IPS-NIHi7 (cell line): ENCODE measurements around the gene GPC3.
"Not testable (repeated sequence)": the region's sequence is repeated elsewhere in the genome, so short reads cannot be mapped to it uniquely, and the experiment has no call there.

Source experiments
- DNase-seq: peaks from one replicate; pipeline ENCODE4 v3.0.0; 2012; ENCODE audit warnings: mixed read lengths; ENCODE audit errors: extremely low spot score

Gene GPC3

DNA sequence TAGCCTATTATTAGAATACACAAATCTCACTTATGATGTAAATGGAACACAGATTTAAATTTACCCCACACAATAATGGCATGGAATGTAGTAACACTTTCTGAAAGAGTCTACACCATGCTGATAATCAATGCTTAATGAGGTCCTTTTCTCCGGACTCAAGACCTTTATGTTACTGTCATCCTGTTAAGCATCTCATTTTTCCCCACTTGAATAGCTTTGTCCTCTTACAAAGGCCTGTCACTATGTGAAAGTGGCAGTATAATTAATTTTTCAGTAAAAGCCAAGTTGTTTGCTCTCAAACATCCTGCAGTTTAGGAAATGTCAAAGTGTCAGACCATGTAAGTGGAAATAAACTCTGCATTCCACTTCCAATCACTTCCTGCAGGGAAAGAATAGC, 96.4 kb downstream of the GPC3 start:
- DNase-seq, result no peak

DNA sequence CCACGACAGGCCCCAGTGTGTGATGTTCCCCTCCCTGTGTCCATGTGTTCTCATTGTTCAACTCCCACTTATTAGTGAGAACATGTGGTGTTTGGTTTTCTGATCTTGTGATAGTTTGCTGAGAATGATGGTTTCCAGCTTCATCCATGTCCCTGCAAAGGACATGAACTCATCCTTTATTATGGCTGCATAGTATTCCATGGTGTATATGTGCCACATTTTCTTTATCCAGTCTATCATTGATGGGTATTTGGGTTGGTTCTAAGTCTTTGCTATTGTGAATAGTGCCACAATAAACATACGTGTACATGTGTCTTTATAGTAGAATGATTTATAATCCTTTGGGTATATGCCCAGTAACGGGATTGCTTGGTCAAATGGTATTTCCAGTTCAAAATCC, 97.3 kb downstream of the GPC3 start:
- not testable (repeated sequence) for DNase-seq

DNA sequence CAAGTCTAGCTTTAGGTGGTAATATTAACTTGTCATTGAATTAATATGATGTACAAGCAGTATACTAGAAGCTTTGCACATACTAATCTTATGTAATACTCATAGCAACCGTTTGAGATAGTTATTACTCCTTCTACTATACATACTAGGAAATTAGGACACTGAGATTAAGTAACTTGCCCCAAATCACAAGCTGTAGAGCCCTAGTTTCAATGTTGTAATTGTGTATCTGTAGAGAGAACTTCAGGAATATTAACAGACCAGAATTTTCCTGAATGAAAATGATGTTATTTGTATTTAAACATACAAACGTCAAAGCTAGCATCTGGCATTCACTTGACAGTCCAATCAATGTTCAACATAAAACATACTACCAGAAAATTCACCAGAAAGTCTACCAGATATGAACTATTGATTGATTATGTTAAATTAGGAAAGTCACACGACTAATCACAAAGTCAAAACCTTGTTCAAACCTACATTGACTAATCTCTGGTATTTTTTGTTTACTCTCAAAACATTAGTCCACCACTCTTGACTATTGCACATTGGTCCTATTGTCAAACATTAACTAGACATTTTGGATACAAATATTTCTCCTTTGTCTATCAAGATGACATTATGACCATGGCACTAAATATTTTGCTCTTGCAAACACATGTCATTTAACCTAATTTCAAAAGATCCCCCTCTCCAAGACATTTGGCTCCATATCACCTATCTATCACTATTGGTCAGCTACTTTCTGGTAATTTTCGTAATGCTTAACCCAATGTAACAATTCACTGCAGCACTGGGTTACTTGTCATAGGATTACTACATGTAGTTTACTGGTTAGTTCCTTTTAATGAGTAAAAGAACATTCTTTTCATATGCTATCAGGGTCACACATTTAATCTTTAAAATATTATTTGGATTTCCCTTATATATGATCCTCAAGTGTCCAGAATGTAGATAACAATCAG, 100.7 kb downstream of the GPC3 start:
- no peak for DNase-seq

DNA sequence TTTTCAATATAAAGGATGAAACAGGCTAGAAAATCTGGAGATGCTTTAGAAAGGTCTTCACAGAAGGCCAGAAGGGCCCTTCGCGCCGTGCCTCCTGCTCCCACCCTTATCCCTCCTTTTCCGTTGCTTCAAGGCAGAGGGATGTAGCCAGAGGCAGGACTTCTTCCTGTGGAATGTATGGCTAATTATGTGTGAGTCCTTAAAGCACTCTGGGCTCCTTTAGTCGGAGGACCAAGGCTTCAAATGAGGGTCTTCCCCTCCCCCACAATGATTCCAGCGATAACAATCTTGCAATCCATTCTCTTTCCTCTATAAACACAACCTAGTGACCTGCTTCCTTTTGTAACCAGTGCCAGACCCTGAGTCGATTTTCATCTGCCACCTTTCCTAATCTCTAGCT, 103.5 kb downstream of the GPC3 start:
- peak; percentile 54 for DNase-seq

DNA sequence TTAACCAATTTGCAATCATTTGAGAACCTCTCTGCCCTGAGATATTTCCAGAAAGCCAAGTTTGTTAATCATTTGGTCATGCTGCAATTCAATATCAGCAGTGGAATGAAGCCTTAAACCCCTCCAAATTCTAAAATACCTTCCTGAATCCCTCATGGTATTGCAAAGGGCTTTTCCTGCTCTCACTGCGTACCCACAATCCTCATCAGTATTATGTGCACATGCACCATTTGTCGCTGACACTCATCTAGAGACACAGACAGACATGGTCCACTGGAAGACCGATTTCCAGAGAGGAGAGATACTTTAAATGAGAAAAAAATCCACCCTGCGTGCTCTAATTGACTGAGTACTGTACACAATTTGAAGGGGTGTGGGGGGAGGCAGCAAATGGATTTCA, 104.4 kb downstream of the GPC3 start:
- DNase-seq, result no peak

DNA sequence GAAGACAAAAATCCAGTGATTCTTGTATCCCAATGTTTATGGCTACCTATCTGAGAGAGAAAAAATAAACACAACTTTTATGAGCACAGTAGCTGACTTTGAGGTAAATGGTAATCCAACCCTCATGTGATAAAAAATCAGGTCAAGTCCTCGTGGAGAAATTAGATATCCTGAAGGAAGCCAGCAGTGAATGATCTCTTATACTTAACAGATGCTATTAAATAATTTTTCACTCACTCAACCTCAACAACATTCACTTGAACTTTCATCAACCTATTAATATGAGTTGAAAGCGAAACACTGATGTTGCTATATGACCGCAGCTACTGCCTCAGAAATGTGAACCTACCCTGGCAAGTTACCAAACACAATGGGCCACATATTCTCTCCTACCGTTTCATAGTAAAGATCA, 105.4 kb downstream of the GPC3 start:
- no peak for DNase-seq

DNA sequence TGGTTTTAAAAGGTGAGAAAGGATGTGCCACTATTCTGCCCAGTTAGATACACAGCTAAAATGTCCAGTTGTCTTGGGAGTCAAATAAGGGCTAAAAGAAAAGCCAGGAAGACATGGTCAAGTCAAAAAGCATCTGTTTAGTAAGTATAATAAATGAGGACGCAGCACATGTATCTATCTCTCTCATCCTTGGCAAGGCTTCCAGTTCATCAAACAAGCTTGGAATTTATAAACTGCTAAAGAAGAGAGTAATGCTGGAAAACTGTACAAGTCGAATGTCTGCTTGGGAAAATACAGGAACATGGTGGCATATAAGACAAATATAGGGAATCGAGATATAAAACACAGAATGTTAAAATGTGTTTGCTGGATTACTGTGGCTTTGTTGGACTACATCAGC, 106.7 kb downstream of the GPC3 start:
- DNase-seq, result no peak

DNA sequence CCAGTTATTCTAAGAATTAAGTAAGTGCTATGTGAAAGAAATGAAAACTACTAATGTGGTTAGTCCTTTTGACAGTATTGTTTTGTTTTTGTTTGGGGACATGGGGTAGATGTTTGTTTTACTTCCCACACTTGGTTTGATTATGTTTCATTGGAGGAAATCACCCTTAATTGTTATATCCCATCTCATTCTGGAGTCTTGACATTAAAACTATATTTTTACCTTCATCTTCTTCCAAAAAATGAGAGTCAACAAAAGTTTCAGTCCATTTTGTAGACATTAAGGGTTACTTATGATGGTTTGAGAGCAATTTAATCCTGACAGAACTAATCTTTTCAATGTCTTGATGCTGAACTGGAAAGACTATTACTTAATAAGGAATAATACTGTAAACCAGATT, 108.7 kb downstream of the GPC3 start:
- no peak for DNase-seq

DNA sequence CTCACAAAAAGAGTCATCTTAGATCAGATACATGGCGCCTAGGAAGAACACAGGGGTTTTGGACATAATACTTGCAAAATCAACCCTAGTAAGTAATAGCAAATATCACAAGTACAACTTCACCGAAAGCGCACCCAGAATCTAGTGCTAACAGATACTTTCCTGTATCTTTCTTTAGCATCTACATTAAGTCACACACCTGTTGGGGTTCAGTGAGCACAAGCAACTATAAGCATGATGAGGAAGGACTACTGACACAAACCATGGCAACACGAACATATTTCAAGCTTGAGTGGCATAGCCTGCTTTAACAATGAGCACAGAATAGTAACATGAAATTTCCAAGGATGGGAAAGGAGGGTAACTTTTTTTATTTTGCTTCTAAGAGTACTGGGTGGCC, 116.1 kb downstream of the GPC3 start:
- DNase-seq, result no peak

DNA sequence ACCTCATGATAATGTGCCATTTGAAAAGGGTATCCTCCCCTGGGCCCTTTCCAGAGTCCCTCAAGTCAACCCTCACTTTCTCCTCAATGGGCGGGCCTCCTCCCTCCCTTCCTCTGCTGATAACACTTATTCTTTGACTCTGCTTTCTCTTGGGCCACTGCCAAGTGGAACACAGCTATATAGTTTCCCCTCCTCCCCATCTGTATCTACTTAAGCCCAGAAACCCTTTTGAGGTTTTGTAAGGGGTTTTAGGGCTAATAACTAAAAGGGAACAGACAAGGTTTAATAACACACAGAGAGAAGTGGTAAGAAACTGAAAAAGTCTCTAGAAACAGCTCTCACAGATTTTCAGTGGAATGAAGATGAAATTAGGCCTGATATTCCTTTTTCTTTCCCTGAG, 116.7 kb downstream of the GPC3 start:
- no peak for DNase-seq

DNA sequence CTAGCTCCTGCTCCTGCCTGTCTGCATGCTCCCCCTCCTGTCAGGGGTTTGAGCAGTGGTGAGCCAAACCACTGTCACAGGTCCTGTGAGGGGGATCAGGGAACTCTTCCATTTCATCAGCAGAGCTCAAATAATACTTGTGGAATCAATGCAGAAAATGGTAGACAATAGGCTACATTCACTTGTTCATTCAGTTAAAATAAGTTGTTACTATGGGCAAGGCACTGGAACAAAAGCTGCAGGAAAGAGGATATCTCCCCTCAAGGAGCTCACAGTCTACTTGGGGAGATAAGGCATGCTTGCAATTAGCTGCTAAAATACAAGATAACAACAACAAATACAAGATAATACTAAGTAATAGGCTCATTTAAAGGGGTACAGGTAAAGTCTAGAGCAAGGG, 117.1 kb downstream of the GPC3 start:
- DNase-seq, result no peak

DNA sequence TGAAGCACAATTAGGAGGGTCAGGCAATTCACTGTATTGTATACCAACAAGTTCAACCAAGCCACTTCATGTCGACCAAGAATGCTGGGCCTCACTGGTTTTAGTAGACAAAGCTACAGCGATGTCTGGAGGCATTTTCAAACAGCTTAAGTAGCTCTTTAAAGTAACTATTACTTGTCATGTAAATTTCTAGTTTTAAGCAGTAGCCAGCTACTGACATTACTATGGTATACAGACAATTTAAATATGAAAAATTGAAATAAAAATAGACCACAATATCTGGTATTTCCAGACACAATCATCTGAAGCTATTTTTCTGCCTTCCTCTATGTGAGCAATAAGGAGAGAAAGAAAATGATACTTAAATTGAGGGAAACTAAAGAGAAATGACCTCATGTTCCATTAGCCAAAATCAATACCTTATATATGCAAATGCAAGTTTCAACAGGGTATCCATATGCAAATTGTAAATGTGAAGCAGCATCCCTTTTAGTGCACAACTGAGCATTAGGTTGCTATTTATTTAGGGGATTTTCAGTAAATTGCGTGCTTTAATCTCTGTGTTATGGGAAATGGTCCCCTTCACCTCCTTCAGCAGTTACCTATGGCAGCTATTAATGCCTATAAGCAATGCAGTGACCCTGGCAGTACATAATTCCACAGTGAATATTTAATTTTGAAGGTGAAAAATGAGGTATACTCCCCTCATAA, 119.5 kb downstream of the GPC3 start:
- DNase-seq, result no peak

DNA sequence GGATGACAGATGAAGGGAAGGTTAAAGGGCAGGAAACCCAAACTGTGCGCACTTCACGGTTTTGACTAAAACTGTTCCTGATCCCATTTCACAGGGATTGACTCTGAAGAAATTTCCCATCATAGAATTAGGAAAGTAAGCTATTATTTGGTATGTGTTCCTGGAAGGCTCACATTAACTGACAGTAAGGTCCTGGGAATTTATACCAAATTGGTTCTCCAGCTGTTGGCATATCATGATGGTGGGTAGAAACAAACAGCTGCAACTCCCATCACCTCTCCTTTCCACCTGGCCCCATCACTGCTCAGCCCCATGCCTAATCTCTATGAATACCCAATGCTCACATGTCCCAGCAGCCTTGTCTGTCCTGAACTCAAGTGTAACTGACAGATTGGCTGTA, 121.2 kb downstream of the GPC3 start:
- DNase-seq, result no peak

DNA sequence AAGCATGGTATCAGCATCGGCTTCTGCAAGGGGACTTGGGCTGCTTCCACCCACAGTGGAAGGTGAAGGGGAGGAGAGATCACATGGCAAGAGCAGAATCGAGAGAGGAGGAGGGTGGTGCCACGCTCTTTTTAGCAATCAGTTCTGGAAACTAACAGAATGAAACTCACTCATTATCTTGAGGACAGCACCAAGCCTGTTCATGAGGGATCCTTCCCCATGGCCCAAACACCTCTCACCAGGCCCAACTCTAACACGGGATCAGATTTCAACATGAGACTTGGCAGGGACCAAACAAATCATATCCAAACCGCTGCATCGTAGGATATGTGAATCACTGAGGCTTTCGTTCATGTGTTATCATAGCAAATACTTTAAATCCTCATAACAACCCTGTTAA, 125.5 kb downstream of the GPC3 start:
- DNase-seq, result no peak

DNA sequence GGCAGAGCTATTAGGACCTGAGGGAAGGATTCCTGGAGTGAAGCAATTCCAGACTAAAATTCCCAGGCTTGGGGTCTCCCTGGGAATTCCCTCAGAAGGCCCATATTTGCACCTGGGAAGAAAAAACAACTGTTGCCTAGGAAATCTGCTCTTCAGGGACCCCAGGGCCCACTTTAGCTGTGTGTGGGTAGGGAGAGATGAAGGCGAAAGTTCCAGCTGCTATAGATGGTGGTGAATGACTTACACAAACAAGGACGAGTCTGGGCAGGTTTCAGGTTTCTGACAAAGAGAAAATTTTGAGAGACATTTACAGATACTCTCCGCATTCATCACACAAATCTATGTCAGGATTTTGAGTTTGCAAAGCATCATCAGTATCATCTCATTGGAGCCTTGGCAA, 126.1 kb downstream of the GPC3 start:
- no peak for DNase-seq

DNA sequence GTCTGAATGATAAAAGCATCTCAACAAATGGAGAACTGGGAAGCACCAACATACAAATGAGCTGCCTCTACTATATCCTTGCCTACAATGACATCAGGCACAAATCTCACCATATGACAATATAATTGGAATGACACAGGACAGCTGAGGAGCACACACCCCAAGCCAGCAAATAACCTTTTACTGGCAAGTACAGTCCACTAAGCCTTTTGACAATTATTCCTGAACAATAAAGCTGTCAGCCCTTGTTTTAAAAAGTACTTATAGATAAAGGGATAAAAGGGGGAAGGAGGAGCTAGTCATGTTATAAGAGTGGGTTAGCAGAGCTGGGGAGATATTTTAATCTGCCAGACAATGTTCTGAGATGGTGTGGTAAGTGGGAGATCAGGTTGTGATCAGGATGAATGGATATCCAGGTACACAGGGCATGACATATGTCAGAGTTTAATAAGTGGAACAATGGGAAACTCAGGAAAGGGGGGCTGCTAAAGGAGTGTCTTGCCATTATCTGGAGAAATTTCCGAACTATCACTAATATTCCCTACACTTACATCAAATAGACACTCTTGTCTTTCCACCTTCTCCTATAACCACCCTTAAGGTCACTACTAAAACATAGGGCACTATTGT, 127.6 kb downstream of the GPC3 start:
- no peak for DNase-seq

DNA sequence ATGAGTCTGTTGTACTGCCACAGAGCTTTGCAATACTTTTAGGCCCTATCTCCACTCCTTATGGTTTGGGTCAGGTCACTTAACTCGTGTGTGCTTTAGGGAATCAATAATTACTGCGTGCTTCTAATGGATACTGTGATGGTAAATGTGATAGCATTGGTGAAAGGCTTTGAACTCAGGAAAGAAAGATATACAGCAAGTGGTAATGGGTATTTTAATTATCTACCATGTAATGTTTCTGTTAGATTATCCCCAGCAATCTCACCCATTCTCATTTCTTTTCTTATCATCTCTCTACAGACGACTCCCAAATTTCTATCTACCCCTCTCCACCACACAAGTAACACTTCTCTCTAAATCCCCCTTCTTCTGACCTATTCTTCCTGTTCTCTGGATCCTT, 128.6 kb downstream of the GPC3 start:
- no peak for DNase-seq

DNA sequence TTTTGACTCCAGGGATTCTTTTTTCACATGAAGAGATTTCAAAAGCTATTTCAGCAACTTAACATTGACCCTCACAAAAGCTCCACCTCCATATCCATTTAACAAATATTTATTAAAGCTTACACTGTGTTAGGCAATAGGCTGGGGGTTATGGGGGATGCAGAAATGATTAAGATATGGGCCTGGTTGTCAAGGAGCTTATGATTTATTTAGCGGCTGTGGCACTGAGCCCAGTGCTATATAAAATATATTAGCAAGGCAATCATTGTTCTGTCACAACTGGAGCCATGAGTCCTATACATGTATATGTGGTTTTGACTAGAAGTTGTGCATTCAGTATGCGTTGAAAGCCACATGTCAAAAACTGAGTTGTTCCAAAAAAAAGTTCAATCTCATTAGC, 131.1 kb downstream of the GPC3 start:
- DNase-seq, result no peak

DNA sequence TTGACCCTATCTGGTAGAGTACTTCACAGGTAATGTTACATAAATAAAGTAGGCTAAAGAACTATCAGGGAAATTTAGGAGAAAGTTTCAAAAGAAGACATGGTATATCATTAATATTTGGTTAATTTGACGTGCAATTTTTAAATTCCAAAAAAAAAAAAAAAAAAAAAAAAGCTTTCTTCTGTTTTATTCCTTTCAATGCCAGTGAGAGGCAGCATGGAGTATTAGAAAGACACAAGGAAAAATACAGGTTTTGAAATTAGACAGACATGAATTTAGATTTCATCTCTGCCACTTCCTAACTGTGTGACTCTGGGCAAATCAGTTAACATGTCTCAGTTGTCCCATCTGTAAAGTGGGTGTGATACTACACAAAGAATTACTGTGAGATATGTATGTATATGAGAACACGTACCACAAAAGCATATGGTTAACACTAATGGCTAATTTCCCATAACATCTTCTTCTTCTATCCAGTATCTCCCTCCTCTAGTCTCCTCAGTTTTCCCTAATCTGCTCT, 132.5 kb downstream of the GPC3 start:
- DNase-seq, result no peak

DNA sequence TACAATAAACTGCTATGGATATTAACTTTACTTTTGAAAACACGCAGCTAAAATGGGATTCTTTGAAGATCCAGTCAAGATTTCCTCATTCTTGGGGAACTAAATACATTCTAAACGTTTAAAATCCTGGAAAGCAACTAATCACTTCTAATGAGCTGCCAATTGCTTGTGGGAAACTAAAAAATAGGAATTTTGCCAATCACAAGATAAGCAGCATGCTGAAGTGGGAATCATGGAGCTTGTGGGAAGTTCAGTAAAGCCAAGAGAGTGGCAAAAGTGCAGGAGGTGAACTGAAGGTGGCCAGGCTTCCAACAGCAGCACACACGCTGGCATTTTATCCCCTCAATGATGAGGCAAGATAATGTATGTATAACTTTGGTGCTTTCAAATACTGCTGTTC, 133.0 kb downstream of the GPC3 start:
- DNase-seq, result no peak

DNA sequence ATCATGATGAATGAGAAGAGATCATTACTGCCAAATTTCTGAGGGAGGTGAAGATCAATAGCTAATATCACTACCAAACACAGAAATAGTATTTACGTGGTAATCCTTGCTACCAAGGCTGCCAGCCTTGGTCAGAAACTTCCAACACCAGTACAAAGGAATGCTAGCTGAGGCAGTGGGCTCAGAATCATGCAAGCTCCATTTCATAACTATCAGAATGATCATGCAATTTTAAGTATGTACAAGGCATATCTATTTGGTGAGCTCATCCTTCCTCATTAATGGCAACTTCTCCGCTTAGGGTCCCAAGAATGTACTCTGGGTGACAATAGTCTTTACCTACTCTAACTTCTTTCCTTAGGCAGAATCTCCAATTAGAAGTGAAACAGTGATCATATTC, 135.0 kb downstream of the GPC3 start:
- no peak for DNase-seq

DNA sequence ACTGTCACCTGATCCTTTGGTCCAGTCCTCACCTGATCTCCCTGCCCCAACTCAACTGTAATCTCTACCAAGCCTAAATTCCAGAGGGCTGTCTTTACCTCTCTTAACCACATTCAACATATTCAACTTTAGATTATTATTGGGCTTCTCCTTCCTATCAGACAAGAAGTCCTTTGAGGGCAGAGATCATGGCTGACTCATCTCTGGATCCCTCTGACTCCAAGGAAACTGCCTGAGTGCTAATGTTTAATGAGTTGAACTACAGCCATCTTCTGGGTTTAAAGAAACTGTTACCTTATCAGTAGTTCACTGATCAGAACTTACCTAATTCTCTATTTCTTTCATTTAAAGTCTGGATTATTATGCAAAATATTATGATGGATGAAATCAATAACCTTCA, 135.7 kb downstream of the GPC3 start:
- DNase-seq, result no peak
